IMR-90 (cell line): ENCODE measurements around the gene CLDN4. TPM values are rescaled to one million over a fixed set of nuclear protein-coding genes. Genes with fewer than 3 reads are reported as not detected.

ENCODE experiments used
- ATAC-seq: fragments of 200-7000 bp; cut with Tn5 transposase; 2 replicates; pipeline ENCODE4 v1.9.1; 2020; ENCODE audit warnings: low read depth, mild to moderate bottlenecking, moderate library complexity
- BruUV-seq: library from RNA; stranded (reverse); fragments of 400-500 nt; replicated peaks from 2 replicates; lab custom pipeline; 2021; lab: Mats Ljungman, UMichigan
- CTCF ChIA-PET: fragments of 300-600 bp; formaldehyde crosslinking; extraction: SDS; loops from one replicate; lab custom pipeline; 2021; ENCODE audit warnings: antibody characterized with exemption; lab: Yijun Ruan, JAX
- POLR2A ChIA-PET: fragments of 300-600 bp; sonication (Branson Sonifier 250); formaldehyde crosslinking; loops from one replicate; lab custom pipeline; 2022; ENCODE audit warnings: antibody characterized with exemption; ENCODE audit not compliant: unreplicated experiment; lab: Charles Lee
- DNase-seq: peaks from one replicate; pipeline ENCODE4 v3.0.0; 2013
- H2AFZ ChIP-seq: replicated peaks from 2 replicates; pipeline ENCODE3; 2013; ENCODE audit warnings: low read length, mild to moderate bottlenecking; ENCODE audit not compliant: poor library complexity
- H2AK5ac ChIP-seq: 2 replicates; pipeline ENCODE4 v1.6.1; 2013; ENCODE audit warnings: low read depth, low read length, inconsistent platforms
- H2AK9ac ChIP-seq: replicated peaks from 2 replicates; pipeline ENCODE3; 2013; ENCODE audit warnings: mild to moderate bottlenecking, low read depth, low read length, moderate library complexity; ENCODE audit not compliant: poor library complexity
- H2BK120ac ChIP-seq: 2 replicates; pipeline ENCODE4 v1.6.1; 2013; ENCODE audit warnings: low read depth, low read length, inconsistent platforms
- H2BK15ac ChIP-seq: 3 replicates; pipeline ENCODE4 v1.6.1; 2013; ENCODE audit warnings: low read depth, low read length, inconsistent platforms
- H2BK20ac ChIP-seq: 2 replicates; pipeline ENCODE4 v1.6.1; 2013; ENCODE audit warnings: low read depth, mild to moderate bottlenecking, inconsistent platforms, low read length, moderate library complexity
- H2BK5ac ChIP-seq: 2 replicates; pipeline ENCODE4 v1.6.1; 2013; ENCODE audit warnings: mild to moderate bottlenecking, low read depth, low read length, inconsistent platforms; ENCODE audit not compliant: poor library complexity, severe bottlenecking
- H3K14ac ChIP-seq: replicated peaks from 2 replicates; pipeline ENCODE4 v1.6.1; 2013; ENCODE audit warnings: low read depth, low read length, inconsistent platforms
- H3K18ac ChIP-seq: 2 replicates; pipeline ENCODE4 v1.6.1; 2013; ENCODE audit warnings: low read depth, low read length, control low read depth
- H3K23ac ChIP-seq: 2 replicates; pipeline ENCODE4 v1.6.1; 2013; ENCODE audit warnings: low read depth, low read length, inconsistent platforms
- H3K27ac ChIP-seq: 2 replicates; pipeline ENCODE4 v1.5.1; 2013; ENCODE audit warnings: mild to moderate bottlenecking, control low read depth, low read length; ENCODE audit not compliant: insufficient read depth
- H3K27me3 ChIP-seq: 2 replicates; pipeline ENCODE4 v1.6.1; 2013; ENCODE audit warnings: low read length; ENCODE audit not compliant: control insufficient read depth, insufficient read depth
- H3K36me3 ChIP-seq: 2 replicates; pipeline ENCODE4 v1.6.1; 2013; ENCODE audit warnings: low read length, mixed read lengths; ENCODE audit not compliant: control insufficient read depth, insufficient read depth
- H3K4ac ChIP-seq: 2 replicates; pipeline ENCODE4 v1.6.1; 2013; ENCODE audit warnings: low read depth, low read length, inconsistent platforms
- H3K4me1 ChIP-seq: 2 replicates; pipeline ENCODE4 v1.6.1; 2013; ENCODE audit warnings: low read length, mixed read lengths; ENCODE audit not compliant: control insufficient read depth, insufficient read depth
- H3K4me2 ChIP-seq: 2 replicates; pipeline ENCODE4 v1.6.1; 2013; ENCODE audit warnings: low read depth, mild to moderate bottlenecking, control low read depth, low read length, moderate library complexity
- H3K4me3 ChIP-seq: 2 replicates; pipeline ENCODE4 v1.5.1; 2013; ENCODE audit warnings: low read depth, mild to moderate bottlenecking, control low read depth, low read length, moderate library complexity; ENCODE audit not compliant: insufficient read depth
- H3K56ac ChIP-seq: 2 replicates; pipeline ENCODE4 v1.6.1; 2013; ENCODE audit warnings: low read length, inconsistent platforms; ENCODE audit not compliant: insufficient read depth; ENCODE audit errors: extremely low read depth
- H3K79me1 ChIP-seq, 2 experiments: 2 replicates each; pipeline ENCODE4 v1.6.1; 2013; ENCODE audit warnings: low read length in 2 of 2, inconsistent platforms in 1 of 2, low read depth in 1 of 2
- H3K9ac ChIP-seq: 2 replicates; pipeline ENCODE4 v1.6.1; 2013; ENCODE audit warnings: low read depth, low read length, control low read depth
- H3K9me1 ChIP-seq: 2 replicates; pipeline ENCODE4 v1.6.1; 2013; ENCODE audit warnings: low read length, inconsistent platforms; ENCODE audit not compliant: insufficient read depth
- H3K9me3 ChIP-seq: 2 replicates; pipeline ENCODE4 v1.6.1; 2013; ENCODE audit warnings: low read length; ENCODE audit not compliant: control insufficient read depth, insufficient read depth
- H4K20me1 ChIP-seq: 2 replicates; pipeline ENCODE4 v1.6.1; 2013; ENCODE audit warnings: low read length, inconsistent platforms; ENCODE audit not compliant: insufficient read depth
- H4K5ac ChIP-seq: 2 replicates; pipeline ENCODE4 v1.6.1; 2013; ENCODE audit warnings: mild to moderate bottlenecking, low read depth, low read length, control low read depth
- H4K8ac ChIP-seq, 2 experiments: 2 replicates each; pipeline ENCODE4 v1.6.1; 2013; ENCODE audit warnings: low read depth in 2 of 2, low read length in 2 of 2, control low read depth in 1 of 2, inconsistent platforms in 1 of 2
- H4K91ac ChIP-seq: 2 replicates; pipeline ENCODE4 v1.6.1; 2013; ENCODE audit warnings: low read depth, low read length, inconsistent platforms; ENCODE audit not compliant: insufficient read depth
- BHLHE40 ChIP-seq: fragments of 150-350 bp; IDR thresholded peaks from 2 replicates; pipeline ENCODE4 v1.6.1; 2016; ENCODE audit warnings: mild to moderate bottlenecking, low read depth, low read length
- CEBPB ChIP-seq: IDR thresholded peaks from 2 replicates; pipeline ENCODE4 v1.6.1; 2012; ENCODE audit warnings: low read depth, low read length, improper control_type of control experiment
- CHD1 ChIP-seq: IDR thresholded peaks from 2 replicates; pipeline ENCODE4 v1.6.1; 2012; ENCODE audit warnings: low read depth, low read length, improper control_type of control experiment
- CTCF ChIP-seq: conservative IDR thresholded peaks from 2 replicates; pipeline ENCODE4 v1.5.1; 2012; ENCODE audit warnings: mild to moderate bottlenecking, low read depth, low read length, improper control_type of control experiment
- FOS ChIP-seq: fragments of 150-350 bp; IDR thresholded peaks from 2 replicates; pipeline ENCODE4 v1.6.1; 2016; ENCODE audit warnings: low read depth, low read length
- MAFK ChIP-seq: IDR thresholded peaks from 2 replicates; pipeline ENCODE4 v1.6.1; 2012; ENCODE audit warnings: low read depth, low read length, improper control_type of control experiment
- MAZ ChIP-seq: IDR thresholded peaks from 2 replicates; pipeline ENCODE4 v1.6.1; 2012; ENCODE audit warnings: low read depth, mild to moderate bottlenecking, low read length, improper control_type of control experiment, moderate library complexity, borderline replicate concordance
- MXI1 ChIP-seq: IDR thresholded peaks from 2 replicates; pipeline ENCODE4 v1.6.1; 2012; ENCODE audit warnings: low read depth, mild to moderate bottlenecking, low read length, moderate library complexity, borderline replicate concordance
- NFE2L2 ChIP-seq: fragments of 150-350 bp; IDR thresholded peaks from 2 replicates; pipeline ENCODE4 v1.6.1; 2016; ENCODE audit warnings: low read depth, mild to moderate bottlenecking, low read length
- RAD21 ChIP-seq: IDR thresholded peaks from 2 replicates; pipeline ENCODE4 v1.6.1; 2012; ENCODE audit warnings: low read length, improper control_type of control experiment
- RCOR1 ChIP-seq: IDR thresholded peaks from 2 replicates; pipeline ENCODE4 v1.6.1; 2012; ENCODE audit warnings: mild to moderate bottlenecking, low read length, improper control_type of control experiment; ENCODE audit not compliant: insufficient replicate concordance
- RFX5 ChIP-seq: IDR thresholded peaks from 2 replicates; pipeline ENCODE4 v1.8.0; 2012; ENCODE audit warnings: low read depth, mild to moderate bottlenecking, low read length, moderate library complexity
- USF2 ChIP-seq: fragments of 150-350 bp; IDR thresholded peaks from 2 replicates; pipeline ENCODE4 v1.6.1; 2017; ENCODE audit warnings: mild to moderate bottlenecking, antibody characterized with exemption, low read length, low read depth
- WGBS, 2 experiments: methylation state at CpG; one replicate each; pipeline versions ENCODE4 v1.1.5 to v1.1.7; 2013; ENCODE audit warnings: missing lambda C conversion rate in 2 of 2; ENCODE audit not compliant: insufficient read length in 1 of 2; ENCODE audit errors: extremely low coverage in 2 of 2; 5-methylcytosine and 5-hydroxymethylcytosine counted together
- dilution Hi-C: fragments of 300-500 bp; cut with HindIII; formaldehyde crosslinking; loops from one replicate; pipeline ENCODE4 v1.14.3; 2018; ENCODE audit warnings: low sequenced_read_pairs; ENCODE audit not compliant: unreplicated experiment
- in situ Hi-C: fragments of 300-500 bp; cut with MboI; formaldehyde crosslinking; loops from 3 replicates; pipeline ENCODE4 v1.14.3; 2019; ENCODE audit warnings: low sequenced_read_pairs, inconsistent platforms, mixed read lengths
- intact Hi-C: fragments of 100-400 bp; cut with micrococcal nuclease; formaldehyde crosslinking; loops from 2 replicates; pipeline ENCODE4 v1.10.0; 2022
- polyA plus RNA-seq, 3 experiments: library from polyadenylated mRNA; depleted of rRNA; stranded (reverse); fragments of >200 nt; gene quantifications; 2 replicates each; pipeline ENCODE4 v1.2.3, GENCODE V29; 2012; ENCODE audit warnings: low replicate concordance in 1 of 3
- total RNA-seq: library from RNA; depleted of rRNA; stranded (reverse); fragments of >200 nt; gene quantifications from 2 replicates; pipeline ENCODE4 v1.2.3, GENCODE V29; 2012

CLDN4 gene
- total and polyA plus RNA-seq, 2 of the 4 experiments (the other 2 are of a cell fraction) = 2.9 to 4.4 TPM

- ChIA-PET CTCF (interaction anchor here (1.3 kb wide), 1 partner anchor 31 kb away, joined by 3 read pairs; no protein-coding TSS in a partner anchor), POLR2A (no interaction called here)
- Histone ChIP-seq H3K36me3 (no peaks in the 10 kb centered on the region), H3K23ac (no peak overlapping the region), H2BK15ac (no peak overlapping the region), H2BK120ac (no peak overlapping the region), H3K14ac (no peak overlapping the region), H3K27me3 (no peaks in the 10 kb centered on the region), H3K4me2 (no peak overlapping the region), H4K20me1 (no peaks in the 10 kb centered on the region), H2BK5ac (no peak overlapping the region), H3K79me1 (no peaks in the 10 kb centered on the region), H3K4ac (no peak overlapping the region; the same call in 1 of the 2 replicates), H3K4me1 (peaks cover 10% of the 10 kb centered on the region), H3K27ac (no peak overlapping the region), H4K8ac (no peak overlapping the region), H2AK5ac (0 out of 2 replicates have a peak overlapping the region, but pooled peaks have one; percentile 16), H2AFZ (no peak overlapping the region), H2AK9ac (no peak overlapping the region), H3K4me3 (no peak overlapping the region), H3K9ac (no peak overlapping the region), H3K18ac (no peak overlapping the region), H3K56ac (no peak overlapping the region), H3K9me1 (peaks cover 18% of the 10 kb centered on the region), H4K5ac (no peak overlapping the region), H4K91ac (no peak overlapping the region), H3K9me3 (no peaks in the 10 kb centered on the region), H2BK20ac (0 out of 2 replicates have a peak overlapping the region, but pooled peaks have one; percentile 8)
- intact Hi-C loops (no loop called here), in situ Hi-C loops (no loop called here), dilution Hi-C loops (no loop called here)
- no peak for DNase-seq
- no CpG with 5 or more reads among the region's 7 CpGs for WGBS, 2 experiments
- ATAC-seq = no peak
- no TSS peak for BruUV-seq
- TF ChIP-seq RAD21 = no peak
- TF ChIP-seq MXI1 = no peak
- no peak for TF ChIP-seq RCOR1
- no peak for TF ChIP-seq RFX5
- TF ChIP-seq FOS = no peak
- TF ChIP-seq MAZ = no peak
- TF ChIP-seq CTCF = no peak
- no peak for TF ChIP-seq BHLHE40
- TF ChIP-seq NFE2L2 = no peak
- TF ChIP-seq CEBPB = no peak
- TF ChIP-seq USF2 = no peak
- no peak for TF ChIP-seq CHD1
- TF ChIP-seq MAFK = no peak
These were observed 10.8 kb upstream of the CLDN4 start for GRCh38 chr7:73820013-73820412.
